ENCODE measurements around the gene ANKRD24.
A peak's percentile ranks its signal among the peaks of the same experiment; 100 is the strongest.
"Not testable (repeated sequence)": the region's sequence is repeated elsewhere in the genome, so short reads cannot be mapped to it uniquely, and the experiment has no call there.

Gene ANKRD24
- total RNA-seq = 0.13 to 1.4 reads per million in 2 experiments

DNA sequence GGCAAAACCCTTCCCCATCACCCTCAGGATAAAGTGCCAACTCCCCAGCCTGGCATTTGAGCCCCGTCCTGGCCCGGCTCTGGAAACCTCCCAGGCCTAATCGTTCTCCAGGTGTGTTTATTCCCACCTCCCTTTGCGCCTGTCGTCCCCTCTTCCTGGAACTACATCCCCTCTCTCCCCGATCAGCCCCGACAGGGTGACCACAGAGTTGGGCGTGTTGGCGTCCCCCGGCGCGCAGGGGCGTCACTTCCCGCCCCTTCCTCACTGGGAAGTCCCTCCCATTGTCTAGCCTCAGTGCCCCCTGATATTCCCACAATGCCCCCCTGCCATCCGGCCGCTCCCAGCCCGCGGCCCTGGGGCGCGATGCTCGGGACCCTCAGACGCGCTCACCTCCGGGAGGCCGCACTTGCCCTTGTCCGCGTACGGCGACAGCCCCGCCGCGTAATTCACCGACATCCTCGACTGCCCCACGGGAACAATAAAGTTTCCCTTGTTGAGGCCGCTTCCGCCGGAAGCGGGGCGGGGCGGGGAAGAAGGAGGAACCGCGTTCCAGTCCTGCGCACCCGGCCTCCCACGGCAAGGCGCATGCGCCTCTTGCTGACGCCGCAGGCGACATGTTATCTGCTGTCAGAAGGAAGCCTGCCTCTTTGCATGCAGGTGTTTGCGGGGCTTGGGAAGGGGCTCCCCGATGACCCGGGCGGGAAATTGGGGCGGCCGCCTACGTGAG lies at the start of gene ANKRD24, which contains the start of gene SIRT6:
Gene ANKRD24, plus strand, starts transcription at position 606 of the 727 bp plus-strand sequence. CDS start 3,737 bp downstream, outside the sequence.
Gene SIRT6, minus strand, starts transcription at position 480 of the 727 bp plus-strand sequence. Its CDS starts 24 bp downstream, at position 456.
- DNase-seq (ENCODE audit: low read depth) = peak; percentile 94

DNA sequence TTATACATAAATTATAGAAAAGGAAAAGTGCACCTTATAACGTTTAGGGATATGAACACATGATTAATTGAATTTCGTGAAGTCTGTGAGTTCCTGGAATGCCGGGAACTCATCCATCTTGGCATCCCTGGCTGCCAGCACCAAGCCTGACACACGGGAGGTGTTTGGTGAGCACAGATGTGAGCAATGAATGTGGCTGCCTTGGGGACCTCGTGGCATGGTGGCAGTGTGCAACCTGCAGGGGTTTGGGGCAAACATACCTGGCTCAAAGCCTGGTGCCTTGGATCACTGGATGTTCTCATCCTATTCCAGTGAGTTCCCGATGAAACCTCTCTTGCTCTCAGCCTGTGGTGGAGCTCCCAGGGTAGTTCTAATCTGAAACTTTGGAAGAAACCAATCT lies 48.1 kb upstream of the ANKRD24 start:
- no peak for DNase-seq (ENCODE audit: low read depth)

DNA sequence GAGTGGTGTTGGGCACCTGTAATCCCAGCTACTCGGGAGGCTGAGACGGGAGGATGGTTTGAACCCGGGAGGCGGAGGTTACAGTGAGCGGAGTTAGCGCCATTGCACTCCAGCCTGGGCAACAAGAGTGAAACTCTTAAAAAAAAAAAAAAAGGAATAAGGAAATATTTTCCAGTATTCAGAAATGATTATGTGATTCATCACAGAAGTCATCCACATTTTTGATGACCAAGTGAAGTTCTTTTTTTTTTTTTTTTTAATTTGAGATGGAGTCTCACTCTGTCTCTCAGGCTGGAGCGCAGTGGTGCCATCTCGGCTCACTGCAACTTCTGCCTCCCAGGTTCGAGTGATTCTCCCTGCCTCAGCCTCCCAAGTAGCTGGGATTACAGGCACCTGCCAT lies 47.1 kb upstream of the ANKRD24 start:
- DNase-seq (ENCODE audit: low read depth) = not testable (repeated sequence)

DNA sequence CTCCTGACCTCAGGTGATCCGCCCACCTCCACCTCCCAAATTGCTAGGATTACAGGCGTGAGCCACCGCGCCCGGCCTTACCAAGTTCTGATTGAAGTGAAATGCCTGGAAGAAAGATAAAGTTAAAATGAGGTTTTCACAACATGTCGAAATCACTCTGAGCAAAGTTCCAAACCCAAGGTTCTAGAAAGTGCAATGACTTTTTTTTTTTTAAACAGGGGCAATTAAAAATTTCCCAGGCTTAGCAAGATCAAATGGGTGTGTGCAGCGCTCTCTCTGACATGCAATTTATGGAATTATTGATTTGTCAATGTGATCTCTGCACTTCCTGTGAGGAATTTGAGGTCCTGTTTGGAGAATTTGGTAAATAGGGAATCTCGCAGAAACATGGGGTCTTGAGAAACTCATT lies 45.8 kb upstream of the ANKRD24 start:
- DNase-seq (ENCODE audit: low read depth) = no peak

DNA sequence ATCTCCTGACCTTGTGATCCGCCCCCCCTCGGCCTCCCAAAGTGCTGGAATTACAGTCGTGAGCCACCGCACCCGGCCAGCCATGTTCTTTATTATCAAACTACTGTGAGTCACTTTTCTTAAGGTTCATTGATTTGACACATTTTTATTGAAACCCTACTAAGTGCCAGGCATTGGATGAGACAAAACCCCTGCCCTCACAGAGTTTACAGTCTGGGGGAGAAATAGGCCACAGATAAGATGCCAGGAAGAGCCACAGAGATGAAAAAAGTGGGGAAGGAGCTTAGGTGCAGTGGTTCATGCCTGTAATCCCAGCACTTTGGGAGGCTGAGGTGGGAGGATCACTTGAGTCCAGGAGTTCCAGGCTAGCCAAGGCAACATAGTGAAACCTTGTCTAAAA lies 44.0 kb upstream of the ANKRD24 start:
- no peak for DNase-seq (ENCODE audit: low read depth)

DNA sequence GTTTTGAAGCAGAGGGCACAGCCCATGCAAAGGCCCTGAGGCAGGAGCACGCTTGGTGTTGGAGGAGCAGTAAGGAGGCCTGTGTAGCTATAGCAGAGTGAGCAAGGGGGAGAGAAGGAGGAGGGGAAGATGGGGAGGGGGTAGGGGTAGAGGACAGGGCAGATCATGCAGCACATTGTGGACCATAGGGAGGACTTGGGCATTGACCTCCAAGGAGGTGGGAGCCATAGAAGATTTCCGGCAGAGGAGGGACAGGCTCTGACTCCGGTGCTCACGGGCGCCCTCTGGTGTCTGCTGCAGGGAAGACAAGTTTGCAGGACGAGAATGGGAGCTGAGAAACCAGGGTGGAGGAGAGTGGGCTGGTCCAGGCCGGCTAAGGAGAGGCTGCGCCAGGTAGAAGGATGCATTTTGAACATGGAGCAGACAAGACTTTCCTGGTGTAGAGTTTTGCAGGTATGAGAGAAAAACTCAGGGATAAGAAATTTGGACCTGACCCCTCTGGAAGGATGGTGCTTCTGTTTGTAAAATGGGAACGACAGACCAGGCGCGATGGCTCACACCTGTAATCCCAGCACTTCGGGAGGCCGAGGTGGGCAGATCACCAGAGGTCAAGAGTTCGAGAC lies 42.8 kb upstream of the ANKRD24 start:
- peak; percentile 77 for DNase-seq (ENCODE audit: low read depth)

DNA sequence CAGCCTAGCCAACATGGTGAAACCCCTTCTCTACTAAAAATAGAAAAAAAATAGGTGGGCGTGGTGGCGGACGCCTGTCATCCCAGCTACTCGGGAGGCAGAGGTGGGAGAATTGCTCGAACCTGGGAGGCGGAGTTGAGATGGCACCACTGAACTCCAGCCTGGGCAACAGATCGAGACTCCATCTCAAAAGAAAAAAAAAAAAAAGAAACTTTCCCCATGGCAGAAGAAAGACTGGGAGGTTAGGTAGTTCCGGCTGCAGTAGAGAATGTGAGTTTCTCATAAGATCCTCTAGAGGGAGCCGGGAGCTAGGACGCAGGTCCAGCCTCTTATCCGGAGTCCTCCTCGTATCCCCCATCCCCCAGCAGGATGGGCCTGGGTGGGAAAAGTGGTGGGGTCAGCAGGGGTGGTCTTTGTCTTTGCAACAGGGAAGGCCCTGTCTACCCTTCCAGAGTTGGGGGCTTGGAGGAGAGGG lies 42.2 kb upstream of the ANKRD24 start:
- DNase-seq (ENCODE audit: low read depth) = no peak

DNA sequence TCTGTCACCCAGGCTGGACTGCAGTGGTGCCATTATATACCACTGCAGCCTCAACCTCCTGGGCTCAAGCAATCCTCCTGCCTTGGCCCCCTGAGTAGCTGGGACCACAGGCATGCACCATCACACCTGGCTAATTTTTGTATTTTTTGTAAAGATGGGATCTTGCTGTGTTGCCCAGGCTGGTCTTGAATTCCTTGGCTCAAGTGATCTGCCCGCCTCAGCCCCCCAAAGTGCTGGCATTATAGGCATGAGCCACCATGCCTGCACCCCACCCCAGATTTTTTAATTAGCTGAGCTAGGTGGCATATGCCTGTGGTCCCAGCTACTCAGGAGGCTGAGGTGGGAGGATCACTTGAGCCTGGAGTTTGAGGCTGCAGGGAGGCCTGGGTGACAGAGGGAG lies 39.6 kb upstream of the ANKRD24 start:
- DNase-seq (ENCODE audit: low read depth) = not testable (repeated sequence)

DNA sequence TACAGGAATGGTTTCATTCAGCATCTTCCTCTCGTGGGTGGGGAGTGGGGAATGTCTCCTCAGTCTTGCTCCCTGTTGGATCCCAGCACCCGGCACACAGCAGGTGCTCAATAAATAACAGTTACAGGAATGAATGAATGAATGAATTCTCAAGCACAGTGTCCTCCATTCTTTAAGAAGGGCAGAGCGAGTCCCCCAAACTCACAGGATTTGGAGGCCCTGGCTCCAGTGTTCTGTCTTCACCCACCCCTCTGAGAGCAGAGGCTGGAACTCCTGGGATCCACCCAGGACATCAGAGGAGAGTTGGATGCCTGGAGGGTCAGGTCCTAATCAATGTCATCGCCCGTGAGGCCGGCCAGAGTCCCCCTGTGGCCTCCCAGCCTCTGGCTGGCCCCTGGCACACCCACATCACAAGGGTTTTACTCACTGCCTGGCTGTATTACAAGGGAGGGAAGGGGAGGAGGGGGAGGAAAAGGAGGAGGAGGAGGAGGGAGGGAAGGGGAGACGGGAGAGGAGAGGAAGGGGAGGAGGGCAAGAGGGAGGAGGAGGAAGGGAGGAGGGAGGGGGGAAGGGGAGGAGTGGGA lies 37.7 kb upstream of the ANKRD24 start:
- no peak for DNase-seq (ENCODE audit: low read depth)

DNA sequence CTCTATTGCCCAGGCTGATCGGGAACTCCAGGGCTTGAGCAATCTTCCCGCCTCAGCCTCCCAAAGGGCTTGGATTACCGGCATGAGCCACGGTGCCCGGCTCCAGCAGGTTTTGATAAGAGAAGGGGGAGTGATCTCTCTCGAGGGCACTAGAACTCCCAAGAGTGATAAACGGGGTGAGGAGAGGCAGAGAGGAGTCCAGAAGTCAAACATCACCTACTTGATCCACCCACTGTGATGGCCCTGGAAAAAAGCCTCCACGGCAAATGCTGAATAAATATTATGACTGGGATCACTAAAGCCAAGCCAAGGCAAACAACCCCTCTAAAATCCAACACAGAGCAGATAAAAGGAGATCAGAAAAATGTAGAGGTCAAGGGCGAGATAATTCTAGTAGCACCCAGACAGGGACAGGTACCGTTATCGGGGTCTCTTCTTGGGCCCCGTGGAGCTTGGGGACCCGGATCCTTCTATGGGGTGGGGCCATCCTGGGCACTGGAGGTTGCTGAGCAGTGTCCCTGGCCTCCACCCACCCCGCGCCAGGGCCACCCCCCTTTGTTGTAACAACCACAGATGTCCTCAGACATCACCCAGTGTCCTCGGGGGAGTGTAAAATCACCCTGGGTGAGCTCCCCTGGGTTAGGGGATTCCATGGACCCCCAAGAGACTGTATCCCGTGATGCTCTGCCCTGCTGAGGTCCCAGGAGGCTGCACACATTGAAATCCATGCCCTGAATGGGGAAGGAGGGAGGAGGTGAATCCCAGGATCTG lies 32.8 kb upstream of the ANKRD24 start:
- no peak for DNase-seq (ENCODE audit: low read depth)

DNA sequence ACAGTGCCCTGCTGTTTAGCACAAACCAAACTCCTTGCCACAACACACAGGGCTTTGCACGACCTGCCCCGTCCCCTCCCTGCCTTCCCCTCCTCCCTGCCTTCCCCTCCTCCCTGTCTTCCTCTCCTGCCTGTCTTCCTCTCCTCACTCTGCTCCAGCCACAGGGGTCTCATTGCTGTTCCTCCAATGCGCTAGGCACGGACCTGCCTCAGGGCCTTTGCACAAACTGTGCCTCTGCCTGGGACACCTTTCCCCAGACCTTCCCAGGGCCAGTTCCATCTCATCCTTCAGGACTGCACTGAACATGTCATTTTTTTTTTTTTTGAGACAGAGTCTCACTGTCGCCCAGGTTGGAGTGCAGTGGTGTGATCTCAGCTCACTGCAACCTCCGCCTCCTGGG lies 30.9 kb upstream of the ANKRD24 start:
- DNase-seq (ENCODE audit: low read depth) = no peak

DNA sequence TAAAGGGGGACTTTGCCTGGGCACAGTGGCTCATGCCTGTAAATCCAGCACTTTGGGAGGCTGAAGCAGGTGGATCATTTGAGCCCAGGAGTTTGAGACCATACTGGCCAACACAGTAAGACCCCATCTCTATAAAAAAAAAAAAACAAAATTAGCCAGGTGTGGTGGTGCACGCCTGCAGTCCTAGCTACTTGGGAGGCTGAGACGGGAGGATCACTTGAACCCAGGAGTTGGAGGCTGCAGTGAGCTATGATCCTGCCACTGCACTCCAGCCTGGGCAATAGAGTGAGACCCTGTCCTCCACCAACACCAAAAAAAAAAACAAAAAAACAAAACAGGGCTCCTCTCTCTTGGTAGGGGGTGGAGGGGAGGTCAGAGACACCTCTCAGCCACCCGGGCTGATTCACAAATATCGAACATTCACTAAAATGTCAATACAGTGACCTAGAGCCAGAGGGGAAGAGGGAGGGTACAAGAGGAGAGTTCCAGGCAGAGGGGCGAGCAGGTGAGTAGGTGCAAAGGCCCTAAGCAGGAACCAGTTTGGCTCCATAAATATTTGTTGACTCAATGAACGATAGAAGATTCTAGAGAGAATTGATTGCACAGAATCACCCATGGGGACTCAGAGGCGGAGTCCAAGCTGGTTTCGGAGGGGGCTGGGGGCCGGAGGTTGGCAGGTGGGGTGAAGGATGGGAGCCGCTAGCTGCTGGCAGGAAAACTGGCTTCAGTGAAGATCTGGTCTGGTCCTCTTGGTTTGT lies 30.1 kb upstream of the ANKRD24 start:
- no peak for DNase-seq (ENCODE audit: low read depth)

DNA sequence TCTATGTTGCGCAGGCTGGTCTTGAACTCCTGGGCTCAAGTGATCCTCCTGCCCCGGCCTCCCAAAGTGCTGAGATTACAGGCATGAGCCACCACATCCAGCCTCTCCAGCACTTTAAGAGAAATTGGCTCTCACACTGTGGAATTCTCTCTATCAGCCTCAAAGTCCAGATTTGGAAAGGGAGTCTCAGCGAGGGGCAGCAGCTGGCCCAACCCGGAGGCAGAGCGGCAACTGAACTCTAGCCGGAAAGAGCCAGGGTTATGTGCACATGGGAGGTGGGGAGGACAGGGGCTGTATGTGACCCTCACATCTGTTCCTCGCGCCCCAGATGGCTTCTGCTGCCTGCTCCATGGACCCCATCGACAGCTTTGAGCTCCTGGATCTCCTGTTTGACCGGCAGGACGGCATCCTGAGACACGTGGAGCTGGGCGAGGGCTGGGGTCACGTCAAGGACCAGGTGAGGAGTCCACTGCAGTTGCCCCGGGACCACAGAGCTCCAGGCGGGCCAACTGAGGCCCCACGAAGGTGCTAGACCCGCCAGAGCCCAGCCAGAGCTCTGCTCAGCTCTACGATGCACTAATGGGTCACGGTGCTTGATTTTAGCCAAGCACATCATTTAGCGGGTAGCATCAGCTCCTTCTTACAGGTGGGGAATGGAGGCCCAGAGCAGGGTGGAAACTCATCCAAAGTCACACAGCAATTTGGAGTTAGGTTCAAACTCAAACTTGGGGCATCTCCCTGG lies 27.7 kb upstream of the ANKRD24 start:
- DNase-seq (ENCODE audit: low read depth) = no peak

DNA sequence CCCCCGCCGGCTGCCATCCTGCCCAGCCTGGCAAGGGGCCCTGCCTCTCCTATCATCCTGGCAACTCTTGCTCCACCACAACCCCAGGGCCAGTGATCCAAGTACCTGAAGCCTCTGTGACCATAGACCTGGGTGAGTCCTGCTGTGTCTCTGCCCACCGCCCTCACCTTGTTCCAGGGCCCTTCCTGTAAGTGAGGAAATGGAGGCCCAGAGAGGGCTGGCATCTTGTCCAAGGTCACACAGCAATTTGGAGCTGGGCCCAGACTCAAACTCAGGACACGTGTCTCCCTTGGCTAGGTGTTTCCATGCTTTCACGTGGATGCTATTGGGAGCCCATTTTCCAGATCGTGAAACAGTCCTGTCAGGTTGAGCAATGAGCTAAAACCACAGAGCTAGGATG lies 25.3 kb upstream of the ANKRD24 start:
- no peak for DNase-seq (ENCODE audit: low read depth)

DNA sequence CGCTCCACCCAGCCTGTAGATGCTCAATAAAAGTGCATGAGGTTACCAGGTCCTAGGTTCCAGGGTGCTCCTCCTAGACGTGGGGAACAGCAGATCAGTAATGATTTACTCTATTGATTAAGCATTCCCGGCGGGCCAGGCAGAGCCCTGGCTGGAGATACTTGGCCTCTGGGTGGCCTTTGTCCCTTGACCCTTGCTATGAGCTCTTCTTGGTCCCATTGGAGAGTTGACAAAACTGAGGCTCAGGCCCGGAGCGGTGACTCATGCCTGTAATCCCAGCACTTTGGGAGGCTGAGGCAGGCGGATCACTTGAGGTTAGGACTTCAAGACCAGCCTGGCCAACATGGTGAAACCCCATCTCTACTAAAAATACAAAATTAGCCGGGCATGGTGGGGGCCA lies 24.5 kb upstream of the ANKRD24 start:
- DNase-seq (ENCODE audit: low read depth) = not testable (repeated sequence)

DNA sequence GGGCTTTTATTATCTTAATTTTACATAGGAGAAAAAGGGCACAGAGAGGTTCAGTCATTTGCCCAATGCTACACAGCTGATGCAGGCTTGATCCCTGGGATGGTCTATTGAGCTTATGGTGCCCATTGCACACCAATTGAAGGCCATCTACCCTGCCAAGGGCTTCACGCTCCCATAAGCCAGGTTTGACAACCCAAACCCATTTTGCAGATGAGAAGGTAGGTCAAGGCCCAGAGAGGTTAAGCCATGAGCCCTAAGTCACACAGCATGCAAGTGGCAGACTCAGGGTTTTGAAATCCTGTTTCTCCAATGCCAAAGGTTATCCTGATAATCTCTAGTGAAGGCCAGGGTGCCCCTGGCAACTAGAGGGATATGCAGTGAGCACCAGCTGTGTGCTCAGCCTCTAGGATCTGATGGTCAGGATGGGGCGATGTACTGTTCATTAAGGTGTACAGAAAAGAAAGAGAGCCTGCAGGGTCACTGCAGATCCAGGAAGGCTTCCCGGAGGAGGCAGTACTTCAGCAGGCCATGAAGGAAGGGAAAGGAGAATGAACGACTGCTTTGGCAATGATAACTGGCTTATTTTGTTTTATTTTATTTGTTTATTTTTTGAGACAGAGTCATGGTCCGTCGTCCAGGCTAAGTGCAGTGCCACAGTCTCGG lies 20.9 kb upstream of the ANKRD24 start:
- no peak for DNase-seq (ENCODE audit: low read depth)

DNA sequence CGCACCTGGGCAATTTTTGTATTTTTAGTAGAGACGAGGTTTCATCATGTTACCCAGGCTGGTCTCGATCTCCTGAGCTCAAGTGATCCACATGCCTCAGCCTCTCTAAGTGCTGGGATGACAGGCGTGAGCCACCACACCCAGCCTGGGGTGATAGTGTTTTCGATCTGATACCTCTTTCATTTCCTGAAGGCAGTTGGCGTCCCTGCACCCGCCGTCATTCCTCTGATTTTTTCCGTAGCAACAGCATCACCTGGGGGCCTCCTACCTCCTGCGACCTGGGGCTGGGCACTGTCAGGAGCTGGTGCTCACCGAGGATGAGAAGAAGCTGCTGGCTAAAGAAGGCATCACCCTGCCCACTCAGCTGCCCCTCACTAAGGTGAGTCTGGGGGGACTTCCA lies 18.2 kb upstream of the ANKRD24 start:
- no peak for DNase-seq (ENCODE audit: low read depth)

DNA sequence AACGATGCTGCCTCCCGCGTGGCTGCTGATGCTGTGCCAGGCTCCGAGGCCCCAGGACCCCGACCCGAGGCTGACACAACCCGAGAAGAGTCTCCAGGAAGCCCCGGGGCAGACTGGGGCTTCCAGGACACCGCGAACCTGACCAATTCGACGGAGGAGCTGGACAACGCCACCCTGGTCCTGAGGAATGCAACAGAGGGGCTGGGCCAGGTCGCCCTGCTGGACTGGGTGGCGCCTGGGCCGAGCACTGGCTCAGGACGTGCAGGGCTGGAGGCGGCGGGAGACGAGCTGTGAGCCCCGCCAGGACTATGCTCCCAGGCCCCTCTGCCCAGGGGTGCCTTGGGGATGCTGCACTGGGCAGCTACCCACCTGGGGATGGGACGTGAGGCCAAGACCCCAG lies 10.8 kb upstream of the ANKRD24 start:
- DNase-seq (ENCODE audit: low read depth) = no peak

DNA sequence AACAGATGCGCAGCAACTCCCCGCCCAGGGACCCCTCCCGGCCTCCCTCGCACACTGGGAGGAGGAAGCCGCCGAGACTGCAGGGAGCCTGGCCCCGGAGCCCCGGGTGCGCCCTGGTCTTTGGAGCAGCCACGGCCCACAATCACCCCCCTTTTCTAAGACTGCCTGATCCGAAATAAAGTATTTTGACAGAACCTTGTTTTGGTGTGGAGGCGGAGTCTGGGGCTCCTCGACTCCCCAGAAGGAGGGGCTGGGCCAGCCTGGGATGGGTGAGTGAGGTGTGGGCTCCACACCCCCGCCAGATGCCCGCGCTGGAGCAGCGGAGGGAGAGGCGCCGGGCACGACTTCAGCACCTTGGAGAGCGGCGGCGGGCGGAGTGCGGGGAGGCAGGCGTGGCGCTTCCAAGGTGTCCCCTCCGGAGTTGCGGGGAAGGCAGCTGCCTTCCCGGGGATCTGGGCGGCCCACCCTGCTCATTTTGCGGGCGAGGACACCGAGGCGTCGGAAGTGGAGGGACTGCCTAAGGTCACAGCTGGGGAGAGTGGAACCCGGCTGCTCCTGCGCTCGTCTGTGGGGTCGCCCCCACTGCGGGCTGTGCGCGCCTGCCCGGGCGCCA lies 9.5 kb upstream of the ANKRD24 start:
- DNase-seq (ENCODE audit: low read depth) = peak; percentile 53

All from T follicular helper cell (primary cell).